Thyroid gland (tissue), 4 donors: ENCODE data around the gene ZSCAN1. TPM values are rescaled to one million over a fixed set of nuclear protein-coding genes. Genes with fewer than 3 reads are reported as not detected.

Source experiments
- DNase-seq, 2 donors: peaks; one replicate each; pipeline ENCODE4 v3.0.0-alpha.2; 2019
- H3K27ac ChIP-seq, 3 donors: fragments of 200-600 bp; sonication (generic); 1 replicate in 2 of 3; 2 replicates in 1 of 3; pipeline ENCODE4 v1.5.1; 2016 to 2019; ENCODE audit warnings: mild to moderate bottlenecking in 1 of 3, moderate library complexity in 1 of 3
- H3K27me3 ChIP-seq: fragments of 200-600 bp; sonication (generic); one replicate; pipeline ENCODE4 v1.5.1; 2019
- H3K36me3 ChIP-seq, 2 donors: fragments of 200-600 bp; sonication (generic); one replicate each; pipeline ENCODE4 v1.5.1; 2016 to 2019
- H3K4me1 ChIP-seq, 2 donors: fragments of 200-600 bp; sonication (generic); one replicate each; pipeline ENCODE4 v1.5.1; 2017 to 2019
- H3K4me3 ChIP-seq, 3 donors: fragments of 200-600 bp; sonication (generic); replicated peaks in 1 of 3; 1 replicate in 2 of 3; 2 replicates in 1 of 3; pipeline ENCODE4 v1.5.1; 2016; ENCODE audit warnings: mild to moderate bottlenecking in 1 of 3
- H3K9me3 ChIP-seq: fragments of 200-600 bp; sonication (generic); one replicate; pipeline ENCODE4 v1.5.1; 2017
- POLR2A ChIP-seq, 2 donors: fragments of 450-650 bp; IDR thresholded peaks; one replicate each; pipeline ENCODE4 v1.6.1; 2017; ENCODE audit warnings: antibody characterized with exemption in 2 of 2, mild to moderate bottlenecking in 2 of 2, moderate library complexity in 1 of 2
- WGBS, 2 donors: methylation state at CpG; one replicate each; pipeline ENCODE4 v1.1.5; 2017; 5-methylcytosine and 5-hydroxymethylcytosine counted together
- intact Hi-C: fragments of 100-400 bp; cut with DNase I; formaldehyde crosslinking; loops from one replicate; pipeline ENCODE4 v1.15.1; 2023
- total RNA-seq, 4 donors: library from RNA; depleted of rRNA; stranded (reverse); fragments of >200 nt; gene quantifications; one replicate each; pipeline ENCODE4 v1.2.3, GENCODE V29; 2016
- TF ChIP-seq, protein P1 (sequence below), 6 experiments: fragments of 200-600 bp in 3 of 6; fragments of 450-650 bp in 3 of 6; sonication (generic) in 3 of 6; IDR thresholded peaks; one replicate each; pipeline ENCODE4 v1.5.1; 2016 to 2019; ENCODE audit warnings: antibody characterized with exemption in 6 of 6, mild to moderate bottlenecking in 2 of 6, inconsistent platforms in 1 of 6, moderate library complexity in 1 of 6

ZSCAN1 gene
- total RNA-seq, 4 donors from 2014 or later = 0.88 to 7.5 (median 3.4) TPM

GRCh38 chr19:58022283-58022660 lies 11.6 kb upstream of the ZSCAN1 start:
- no peaks in the 10 kb centered on the region for H3K4me1 ChIP-seq
- no peaks in the 10 kb centered on the region for H3K27me3 ChIP-seq
- DNase-seq = no peak
- no peaks in the 10 kb centered on the region for H3K36me3 ChIP-seq
- no peak overlapping the region for H3K27ac ChIP-seq
- no peaks in the 10 kb centered on the region for H3K9me3 ChIP-seq
- WGBS, 2 donors = 55 to 74% methylated on average over 4 of the region's 4 CpGs
- intact Hi-C loops = loop anchor here (5.0 kb wide), 1 partner anchor 135 kb away; no protein-coding TSS in a partner anchor
- TF ChIP-seq, protein P1, sequence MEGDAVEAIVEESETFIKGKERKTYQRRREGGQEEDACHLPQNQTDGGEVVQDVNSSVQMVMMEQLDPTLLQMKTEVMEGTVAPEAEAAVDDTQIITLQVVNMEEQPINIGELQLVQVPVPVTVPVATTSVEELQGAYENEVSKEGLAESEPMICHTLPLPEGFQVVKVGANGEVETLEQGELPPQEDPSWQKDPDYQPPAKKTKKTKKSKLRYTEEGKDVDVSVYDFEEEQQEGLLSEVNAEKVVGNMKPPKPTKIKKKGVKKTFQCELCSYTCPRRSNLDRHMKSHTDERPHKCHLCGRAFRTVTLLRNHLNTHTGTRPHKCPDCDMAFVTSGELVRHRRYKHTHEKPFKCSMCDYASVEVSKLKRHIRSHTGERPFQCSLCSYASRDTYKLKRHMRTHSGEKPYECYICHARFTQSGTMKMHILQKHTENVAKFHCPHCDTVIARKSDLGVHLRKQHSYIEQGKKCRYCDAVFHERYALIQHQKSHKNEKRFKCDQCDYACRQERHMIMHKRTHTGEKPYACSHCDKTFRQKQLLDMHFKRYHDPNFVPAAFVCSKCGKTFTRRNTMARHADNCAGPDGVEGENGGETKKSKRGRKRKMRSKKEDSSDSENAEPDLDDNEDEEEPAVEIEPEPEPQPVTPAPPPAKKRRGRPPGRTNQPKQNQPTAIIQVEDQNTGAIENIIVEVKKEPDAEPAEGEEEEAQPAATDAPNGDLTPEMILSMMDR (IDR thresholded peaks at IDR 0.05) = no peak
- TF ChIP-seq POLR2A (IDR thresholded peaks at IDR 0.05) = no peak
- no peak overlapping the region for H3K4me3 ChIP-seq

DNA sequence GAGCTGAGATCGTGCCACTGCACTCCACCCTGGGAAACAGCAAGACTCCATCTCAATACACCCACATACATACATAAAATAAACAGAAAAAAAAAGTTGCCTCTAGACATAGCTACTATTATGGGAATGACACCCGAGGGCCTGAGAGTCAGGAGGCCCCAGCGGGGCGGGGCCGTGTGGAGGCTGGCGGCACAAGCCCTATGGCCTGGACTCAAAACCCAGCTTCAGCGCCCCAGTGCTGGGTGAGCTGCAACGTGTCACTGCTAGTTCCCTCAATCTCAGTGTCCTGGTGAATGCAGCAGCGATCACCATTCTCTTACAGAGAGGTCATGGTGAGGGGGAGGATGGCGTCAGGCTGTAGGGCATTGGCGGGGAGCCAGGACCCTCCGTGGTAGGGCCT lies 9.2 kb upstream of the ZSCAN1 start:
- intact Hi-C loops = loop anchor here (5.0 kb wide), 1 partner anchor 133 kb away; no protein-coding TSS in a partner anchor
- DNase-seq = no peak
- Histone ChIP-seq H3K27me3 (no peaks in the 10 kb centered on the region), H3K27ac (no peak overlapping the region), H3K4me1 (no peaks in the 10 kb centered on the region), H3K9me3 (no peaks in the 10 kb centered on the region), H3K36me3 (no peaks in the 10 kb centered on the region), H3K4me3 (no peak overlapping the region)
- no peak for TF ChIP-seq POLR2A (IDR thresholded peaks at IDR 0.05)
- TF ChIP-seq, protein P1 (IDR thresholded peaks at IDR 0.05) = no peak
- WGBS, 2 donors = 91% methylated on average over 12 of the region's 12 CpGs

DNA sequence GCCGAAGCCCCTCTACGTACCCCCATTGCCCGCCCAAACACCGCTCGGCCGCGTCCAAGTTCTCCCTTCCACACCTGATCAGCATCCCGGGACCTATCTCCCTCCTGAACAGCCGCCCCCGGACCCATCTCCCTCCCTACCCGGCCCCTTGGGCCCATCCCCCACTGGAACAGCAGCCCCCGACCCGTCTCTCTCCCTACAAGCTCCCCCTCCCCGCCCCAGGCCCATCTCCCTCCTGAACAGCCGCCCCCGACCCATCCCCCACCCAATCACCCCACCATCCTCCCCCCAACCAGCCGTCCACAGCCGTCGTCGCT lies 610 bp downstream of the ZSCAN1 start:
- WGBS, 2 donors = 1 to 5% methylated on average over 18 to 20 of the region's 20 CpGs
- peak in 1 of 2 donors; percentile 19 for DNase-seq
- TF ChIP-seq, protein P1 (IDR thresholded peaks at IDR 0.05) = no peak
- TF ChIP-seq POLR2A (IDR thresholded peaks at IDR 0.05) = no peak
- intact Hi-C loops = no loop called here
- peaks cover 2 to 12% of the 10 kb centered on the region in 2 donors for H3K4me1 ChIP-seq
- H3K36me3 ChIP-seq = no peaks in the 10 kb centered on the region
- H3K27me3 ChIP-seq = no peaks in the 10 kb centered on the region
- no peaks in the 10 kb centered on the region for H3K9me3 ChIP-seq
- H3K27ac ChIP-seq = peak overlapping the region in 1 of 3 donors; percentile 53
- H3K4me3 ChIP-seq = peak overlapping the region in 1 of 3 donors; percentile 55

- no peaks in the 10 kb centered on the region for H3K27me3 ChIP-seq
- intact Hi-C loops = no loop called here
- H3K4me3 ChIP-seq = no peak overlapping the region
- TF ChIP-seq, protein P1 (IDR thresholded peaks at IDR 0.05) = no peak
- no peak for TF ChIP-seq POLR2A (IDR thresholded peaks at IDR 0.05)
- H3K4me1 ChIP-seq = peaks cover 2 to 12% of the 10 kb centered on the region in 2 donors
- H3K36me3 ChIP-seq = no peaks in the 10 kb centered on the region
- 71 to 72% methylated on average over 8 of the region's 8 CpGs for WGBS, 2 donors
- DNase-seq = no peak
- H3K9me3 ChIP-seq = no peaks in the 10 kb centered on the region
- no peak overlapping the region for H3K27ac ChIP-seq
These were observed 2.0 kb downstream of the ZSCAN1 start for GRCh38 chr19:58035863-58036262.

DNA sequence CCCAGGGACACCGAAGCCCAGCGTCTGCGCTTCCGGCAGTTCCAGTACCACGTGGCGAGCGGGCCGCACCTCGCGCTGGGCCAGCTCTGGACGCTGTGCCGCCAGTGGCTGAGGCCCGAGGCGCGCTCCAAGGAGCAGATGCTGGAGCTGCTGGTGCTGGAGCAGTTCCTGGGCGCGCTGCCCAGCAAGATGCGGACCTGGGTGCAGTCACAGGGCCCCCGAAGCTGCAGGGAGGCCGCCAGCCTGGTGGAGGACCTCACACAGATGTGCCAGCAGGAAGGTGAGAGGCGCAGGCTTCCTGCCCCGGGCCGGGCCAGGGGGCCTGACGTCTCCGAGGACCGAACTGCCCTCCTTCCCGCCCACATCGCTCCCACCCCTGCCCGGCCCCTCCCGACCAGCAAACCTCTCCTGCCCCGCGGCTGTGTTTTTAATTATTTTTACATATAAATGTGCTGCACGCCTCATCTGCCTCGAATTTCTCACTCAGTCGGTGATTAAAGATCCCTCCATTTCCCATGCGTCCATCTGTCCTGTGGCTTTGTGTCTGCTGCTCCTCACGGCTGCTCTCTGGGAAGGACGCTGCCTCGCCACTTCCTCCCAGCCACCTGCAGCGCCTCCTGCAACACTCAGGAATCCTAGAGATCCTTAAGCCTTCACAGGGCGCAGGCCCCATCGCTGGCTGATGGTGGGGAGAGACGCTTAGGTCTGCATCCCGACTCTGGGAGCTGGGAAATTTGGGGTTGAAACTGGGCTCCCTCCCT lies 4.3 kb downstream of the ZSCAN1 start:
- Histone ChIP-seq H3K27ac (no peak overlapping the region), H3K4me3 (no peak overlapping the region), H3K36me3 (no peaks in the 10 kb centered on the region), H3K4me1 (peaks cover 2 to 12% of the 10 kb centered on the region in 2 donors), H3K27me3 (no peaks in the 10 kb centered on the region), H3K9me3 (no peaks in the 10 kb centered on the region)
- TF ChIP-seq, protein P1 (IDR thresholded peaks at IDR 0.05) = no peak
- no peak for TF ChIP-seq POLR2A (IDR thresholded peaks at IDR 0.05)
- intact Hi-C loops = no loop called here
- DNase-seq = peak; percentile 79 to 85
- 6 to 15% methylated on average over 22 to 25 of the region's 44 CpGs for WGBS, 2 donors
